ENCODE measurements around the gene DDX51. TPM values are rescaled to one million over a fixed set of nuclear protein-coding genes. Genes with fewer than 3 reads are reported as not detected.

The DDX51 gene
- polyA plus RNA-seq, 2 of the 4 experiments (the other 2 are of a cell fraction): 10.2 to 22.6 TPM

GRCh38 chr12:132170637-132171292 is 26.6 kb upstream of the DDX51 start:
- ATAC-seq: no peak; a peak in 1 of 6 replicates
- Histone ChIP-seq H3K27ac (no peak overlapping the region), H3K4me2 (no peak overlapping the region), H3K4me1 (no peaks in the 10 kb centered on the region; the same call in 2 of the 3 replicates), H3K9me3 (no peaks in the 10 kb centered on the region), H3K4me3 (no peak overlapping the region)
- no peak for FAIRE-seq
- POLR2A ChIA-PET: no interaction called here
- TF ChIP-seq MAZ (IDR thresholded peaks at IDR 0.05; ENCODE audit: borderline replicate concordance, low read depth, low read length) (no peak), JUN (IDR thresholded peaks at IDR 0.05) (no peak), RARB (CRISPR knock-in tag; IDR thresholded peaks at IDR 0.05) (no peak), ZSCAN20 (CRISPR knock-in tag; IDR thresholded peaks at IDR 0.05) (no peak), SMC3 (IDR thresholded peaks at IDR 0.05) (no peak), JUNB (IDR thresholded peaks at IDR 0.05) (no peak), EHMT2 (IDR thresholded peaks at IDR 0.05; ENCODE audit: low read depth) (no peak), FOXS1 (CRISPR knock-in tag; IDR thresholded peaks at IDR 0.05) (no peak), PBX3 (IDR thresholded peaks at IDR 0.05) (no peak), POLR2A (IDR thresholded peaks at IDR 0.05; ENCODE audit: low read length) (no peak), NFE2L2 (conservative IDR thresholded peaks at IDR 0.05; ENCODE audit: low read length) (no peak), HOXB5 (CRISPR knock-in tag; IDR thresholded peaks at IDR 0.05) (no peak), RAD21 (conservative IDR thresholded peaks at IDR 0.05 in 1 of 2, IDR thresholded peaks at IDR 0.05 in 1 of 2) (no peak)
- CTCF ChIA-PET: interaction anchor here (1.0 to 1.6 kb wide), 4 partner anchors 12 to 149 kb away, joined by 3 to 5 read pairs (median 3); no protein-coding TSS in a partner anchor
- DNase-seq (ENCODE audit: low read depth in 1 of 2, low spot score in 1 of 2): no peak
- WGBS (ENCODE audit: missing lambda C conversion rate): 87% methylated on average over 28 of the region's 33 CpGs

GRCh38 chr12:132170094-132170636 is 26.0 kb upstream of the DDX51 start:
- Histone ChIP-seq H3K4me1 (no peaks in the 10 kb centered on the region; the same call in 2 of the 3 replicates), H3K27ac (no peak overlapping the region), H3K4me2 (no peak overlapping the region), H3K4me3 (no peak overlapping the region), H3K9me3 (no peaks in the 10 kb centered on the region)
- FAIRE-seq (no peak), ATAC-seq (peak in 1 of 2 experiments; percentile 34; a peak in 3 of 6 replicates), DNase-seq (ENCODE audit: low read depth in 1 of 2, low spot score in 1 of 2) (no peak)
- WGBS (ENCODE audit: missing lambda C conversion rate): 55% methylated on average over 14 of the region's 16 CpGs
- ChIA-PET CTCF (interaction anchor here (1.0 kb wide), 1 partner anchor 150 kb away, joined by 3 read pairs; no protein-coding TSS in a partner anchor), POLR2A (no interaction called here)
- TF ChIP-seq CHD2 (IDR thresholded peaks at IDR 0.05; ENCODE audit: low read length, partially characterized antibody) (no peak), EP300 (IDR thresholded peaks at IDR 0.05) (no peak), FOXS1 (CRISPR knock-in tag; IDR thresholded peaks at IDR 0.05) (no peak), JUNB (IDR thresholded peaks at IDR 0.05) (no peak), HEYL (CRISPR knock-in tag; IDR thresholded peaks at IDR 0.05) (no peak), REST (IDR thresholded peaks at IDR 0.05) (no peak)

GRCh38 chr12:132169376-132169775 is 25.3 kb upstream of the DDX51 start:
- H3K4me2 ChIP-seq: no peak overlapping the region
- DNase-seq (ENCODE audit: low read depth in 1 of 2, low spot score in 1 of 2): no peak
- 82% methylated on average over 14 of the region's 17 CpGs for WGBS (ENCODE audit: missing lambda C conversion rate)
- no peaks in the 10 kb centered on the region for H3K9me3 ChIP-seq
- no peak for ATAC-seq
- H3K4me3 ChIP-seq: no peak overlapping the region
- no peaks in the 10 kb centered on the region; the same call in 2 of the 3 replicates for H3K4me1 ChIP-seq
- no peak for FAIRE-seq
- no peak overlapping the region for H3K27ac ChIP-seq
- CTCF ChIA-PET: interaction anchor here (1.0 to 2.7 kb wide), 2 partner anchors 20 to 245 kb away, joined by 3 to 7 read pairs; no protein-coding TSS in a partner anchor
- POLR2A ChIA-PET: no interaction called here
- no peak for TF ChIP-seq POLR2A (IDR thresholded peaks at IDR 0.05; ENCODE audit: low read length)
- TF ChIP-seq CTCF (IDR thresholded peaks at IDR 0.05): no peak
- TF ChIP-seq HOXB5 (CRISPR knock-in tag; IDR thresholded peaks at IDR 0.05): no peak
- no peak for TF ChIP-seq HOXB13 (CRISPR knock-in tag; IDR thresholded peaks at IDR 0.05; ENCODE audit: low read depth)
- TF ChIP-seq MAZ (IDR thresholded peaks at IDR 0.05; ENCODE audit: borderline replicate concordance, low read depth, low read length): no peak
- no peak for TF ChIP-seq RARB (CRISPR knock-in tag; IDR thresholded peaks at IDR 0.05)
- no peak for TF ChIP-seq MYC (IDR thresholded peaks at IDR 0.05; ENCODE audit: borderline replicate concordance, low read length)
- TF ChIP-seq NR3C1 (IDR thresholded peaks at IDR 0.05): no peak
- no peak for TF ChIP-seq BHLHE40 (IDR thresholded peaks at IDR 0.05; ENCODE audit: low read depth, low read length)
- TF ChIP-seq KDM5A (IDR thresholded peaks at IDR 0.05): no peak
- no peak for TF ChIP-seq ELK1 (IDR thresholded peaks at IDR 0.05; ENCODE audit: low read depth, low read length)
- TF ChIP-seq FOSL2 (IDR thresholded peaks at IDR 0.05): no peak
- TF ChIP-seq FOSL2 (CRISPR knock-in tag; IDR thresholded peaks at IDR 0.05): no peak

Data from A549 (cell line).